Fibroblast of villous mesenchyme (primary cell): Measurements from ENCODE around the gene PC. TPM values are rescaled to one million over a fixed set of nuclear protein-coding genes. Genes with fewer than 3 reads are reported as not detected.
"Not testable (repeated sequence)": the region's sequence is repeated elsewhere in the genome, so short reads cannot be mapped to it uniquely, and the experiment has no call there.

Source experiments
- DNase-seq: peaks from one replicate; pipeline ENCODE4 v3.0.0-alpha.2; 2010; ENCODE audit warnings: low read depth
- H3K4me3 ChIP-seq: 2 replicates; pipeline ENCODE4 v1.5.1; 2011; ENCODE audit warnings: low read depth, mild to moderate bottlenecking, low read length
- CTCF ChIP-seq: IDR thresholded peaks from 2 replicates; pipeline ENCODE4 v1.5.1; 2012; ENCODE audit warnings: low read depth, mild to moderate bottlenecking, low read length; ENCODE audit not compliant: insufficient read depth
- total RNA-seq: library from RNA; depleted of rRNA; stranded (reverse); fragments of >200 nt; gene quantifications from 2 replicates; pipeline ENCODE4 v1.2.3, GENCODE V29; 2012

The PC gene
- total RNA-seq, 1 donor: 11.7 TPM

- no peak overlapping the region for H3K4me3 ChIP-seq
- TF ChIP-seq CTCF: no peak
Observed at GRCh38 chr11:66999555-66999954, 41.4 kb upstream of the PC start.

GRCh38 chr11:66996609-66997273, 38.6 kb upstream of the PC start:
- no peak for TF ChIP-seq CTCF
- no peak overlapping the region for H3K4me3 ChIP-seq
- DNase-seq: peak; percentile 84

More at GRCh38 chr11:66999555-66999954, 41.4 kb upstream of the PC start:
- DNase-seq: no peak

- H3K4me3 ChIP-seq: no peak overlapping the region
- no peak for DNase-seq
- TF ChIP-seq CTCF: no peak
Observed at GRCh38 chr11:66992041-66992440, 33.9 kb upstream of the PC start.

- DNase-seq, H3K4me3 ChIP-seq: not testable (repeated sequence)
Observed at GRCh38 chr11:66989360-66989759, 31.2 kb upstream of the PC start.

GRCh38 chr11:66988741-66989140, 30.6 kb upstream of the PC start:
- H3K4me3 ChIP-seq, DNase-seq: not testable (repeated sequence)

GRCh38 chr11:66987924-66988637, 29.9 kb upstream of the PC start:
- TF ChIP-seq CTCF: no peak
- no peak overlapping the region for H3K4me3 ChIP-seq
- DNase-seq: no peak

- DNase-seq: no peak
- no peak for TF ChIP-seq CTCF
Observed at GRCh38 chr11:66987158-66987620, 29.0 kb upstream of the PC start.

GRCh38 chr11:66986178-66986545, 28.0 kb upstream of the PC start:
- TF ChIP-seq CTCF: no peak
- no peak overlapping the region for H3K4me3 ChIP-seq
- no peak for DNase-seq

More at GRCh38 chr11:66987158-66987620, 29.0 kb upstream of the PC start:
- no peak overlapping the region for H3K4me3 ChIP-seq
